OCI-LY3 (cell line): ENCODE data around the gene SLC9A7.

ENCODE experiments used
- H2AFZ ChIP-seq: fragments of 200-600, 300-600 bp; shearing (Covaris generic); 2 replicates; pipeline ENCODE4 v1.6.0; 2014; ENCODE audit warnings: antibody characterized with exemption, low read depth, low read length
- H3K27ac ChIP-seq: fragments of 200-600, 300-600 bp; sonication (generic); 2 replicates; pipeline ENCODE4 v1.5.1; 2014; ENCODE audit warnings: mild to moderate bottlenecking, low read length, moderate library complexity, mixed read lengths
- H3K27me3 ChIP-seq: fragments of 200-600, 300-600 bp; sonication (generic); 2 replicates; pipeline ENCODE4 v1.6.1; 2014; ENCODE audit warnings: low read depth, low read length, mixed read lengths
- H3K36me3 ChIP-seq: fragments of 200-600, 300-600 bp; sonication (generic); replicated peaks from 2 replicates; pipeline ENCODE3; 2014; ENCODE audit warnings: low read depth, low read length, mixed read lengths
- H3K4me1 ChIP-seq: fragments of 300-600, 200-600 bp; sonication (generic); 2 replicates; pipeline ENCODE4 v1.6.1; 2014; ENCODE audit warnings: low read length, mixed read lengths
- H3K4me2 ChIP-seq: fragments of 200-600, 300-600 bp; sonication (generic); 2 replicates; pipeline ENCODE4 v1.6.1; 2014; ENCODE audit warnings: low read length, mixed read lengths
- H3K4me3 ChIP-seq: fragments of 300-600, 200-600 bp; sonication (generic); 2 replicates; pipeline ENCODE4 v1.5.1; 2014; ENCODE audit warnings: antibody characterized with exemption, mild to moderate bottlenecking, low read length, moderate library complexity
- H3K79me2 ChIP-seq: fragments of 300-600, 200-600 bp; shearing (Covaris generic); 2 replicates; pipeline ENCODE4 v1.6.1; 2014; ENCODE audit warnings: mild to moderate bottlenecking, low read length, mixed read lengths
- H3K9ac ChIP-seq: fragments of 300-600, 200-600 bp; shearing (Covaris generic); 2 replicates; pipeline ENCODE4 v1.6.0; 2014; ENCODE audit warnings: mild to moderate bottlenecking, low read length, moderate library complexity
- H3K9me3 ChIP-seq: fragments of 200-600, 300-600 bp; shearing (Covaris generic); 2 replicates; pipeline ENCODE4 v1.6.1; 2014; ENCODE audit warnings: low read length, mixed read lengths; ENCODE audit not compliant: insufficient read depth
- H4K20me1 ChIP-seq: fragments of 200-600, 300-600 bp; sonication (generic); 2 replicates; pipeline ENCODE4 v1.6.1; 2016; ENCODE audit warnings: low read length, mixed read lengths; ENCODE audit not compliant: insufficient read depth
- EZH2phosphoT487 ChIP-seq: fragments of 200-600 bp; shearing (Covaris generic); IDR thresholded peaks from 2 replicates; pipeline ENCODE4 v1.6.1; 2018; ENCODE audit warnings: antibody characterized with exemption, mixed run types, low read depth
- TF ChIP-seq, protein P1 (sequence below): fragments of 200-600, 300-600 bp; sonication (generic); IDR thresholded peaks from 2 replicates; pipeline ENCODE4 v1.5.1; 2014; ENCODE audit warnings: antibody characterized with exemption, low read length, low read depth

Gene SLC9A7

DNA sequence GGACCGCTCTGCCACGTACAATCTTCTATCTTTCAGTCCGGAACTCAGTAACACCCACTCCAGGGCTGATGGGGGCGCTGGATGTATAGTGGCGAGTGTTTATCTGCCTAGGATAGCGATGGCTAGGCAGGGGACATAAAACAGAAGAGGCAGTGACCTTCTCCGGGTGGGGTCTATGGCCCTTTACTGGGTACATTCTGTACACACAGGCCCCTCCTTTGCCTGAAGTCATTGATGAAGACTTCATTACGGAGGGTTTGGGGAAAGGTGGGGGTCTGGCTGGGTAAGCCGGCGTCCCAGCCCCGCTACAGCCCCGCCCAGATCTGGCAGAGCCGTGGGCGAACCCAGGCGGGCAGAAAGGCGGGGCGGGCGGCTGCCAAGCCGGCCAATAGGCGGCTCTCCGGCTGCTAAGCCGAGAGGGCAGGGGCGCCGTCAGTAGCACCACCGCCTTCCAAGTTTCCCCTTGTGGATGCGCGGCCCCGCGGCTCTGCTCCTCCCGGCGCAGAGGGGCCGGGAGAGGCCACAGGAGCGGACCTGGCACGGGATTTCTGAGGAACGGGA, 185.5 kb downstream of the SLC9A7 start, which contains the start of gene CHST7:
Gene CHST7, plus strand, starts transcription at position 435 of the 561 bp plus-strand sequence. CDS start 167 bp downstream, outside the sequence.
- Histone ChIP-seq H3K27me3 (peaks cover 6% of the 10 kb centered on the region; the same call in 1 of the 2 replicates), H4K20me1 (peaks cover 9% of the 10 kb centered on the region; the same call in 1 of the 2 replicates), H3K4me1 (peaks cover 41% of the 10 kb centered on the region), H3K27ac (peak within 1 kb of the TSS; percentile 99), H3K4me2 (peak within 1 kb of the TSS; percentile 99), H3K79me2 (no peaks in the 10 kb centered on the region), H3K36me3 (peaks cover 5% of the 10 kb centered on the region), H3K9ac (peak within 1 kb of the TSS; percentile 77), H3K4me3 (peak within 1 kb of the TSS; percentile 91), H3K9me3 (no peaks in the 10 kb centered on the region), H2AFZ (peak within 1 kb of the TSS; percentile 85)
- TF ChIP-seq, protein P1, sequence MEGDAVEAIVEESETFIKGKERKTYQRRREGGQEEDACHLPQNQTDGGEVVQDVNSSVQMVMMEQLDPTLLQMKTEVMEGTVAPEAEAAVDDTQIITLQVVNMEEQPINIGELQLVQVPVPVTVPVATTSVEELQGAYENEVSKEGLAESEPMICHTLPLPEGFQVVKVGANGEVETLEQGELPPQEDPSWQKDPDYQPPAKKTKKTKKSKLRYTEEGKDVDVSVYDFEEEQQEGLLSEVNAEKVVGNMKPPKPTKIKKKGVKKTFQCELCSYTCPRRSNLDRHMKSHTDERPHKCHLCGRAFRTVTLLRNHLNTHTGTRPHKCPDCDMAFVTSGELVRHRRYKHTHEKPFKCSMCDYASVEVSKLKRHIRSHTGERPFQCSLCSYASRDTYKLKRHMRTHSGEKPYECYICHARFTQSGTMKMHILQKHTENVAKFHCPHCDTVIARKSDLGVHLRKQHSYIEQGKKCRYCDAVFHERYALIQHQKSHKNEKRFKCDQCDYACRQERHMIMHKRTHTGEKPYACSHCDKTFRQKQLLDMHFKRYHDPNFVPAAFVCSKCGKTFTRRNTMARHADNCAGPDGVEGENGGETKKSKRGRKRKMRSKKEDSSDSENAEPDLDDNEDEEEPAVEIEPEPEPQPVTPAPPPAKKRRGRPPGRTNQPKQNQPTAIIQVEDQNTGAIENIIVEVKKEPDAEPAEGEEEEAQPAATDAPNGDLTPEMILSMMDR, result peak; percentile 55
- TF ChIP-seq EZH2phosphoT487, result no peak

DNA sequence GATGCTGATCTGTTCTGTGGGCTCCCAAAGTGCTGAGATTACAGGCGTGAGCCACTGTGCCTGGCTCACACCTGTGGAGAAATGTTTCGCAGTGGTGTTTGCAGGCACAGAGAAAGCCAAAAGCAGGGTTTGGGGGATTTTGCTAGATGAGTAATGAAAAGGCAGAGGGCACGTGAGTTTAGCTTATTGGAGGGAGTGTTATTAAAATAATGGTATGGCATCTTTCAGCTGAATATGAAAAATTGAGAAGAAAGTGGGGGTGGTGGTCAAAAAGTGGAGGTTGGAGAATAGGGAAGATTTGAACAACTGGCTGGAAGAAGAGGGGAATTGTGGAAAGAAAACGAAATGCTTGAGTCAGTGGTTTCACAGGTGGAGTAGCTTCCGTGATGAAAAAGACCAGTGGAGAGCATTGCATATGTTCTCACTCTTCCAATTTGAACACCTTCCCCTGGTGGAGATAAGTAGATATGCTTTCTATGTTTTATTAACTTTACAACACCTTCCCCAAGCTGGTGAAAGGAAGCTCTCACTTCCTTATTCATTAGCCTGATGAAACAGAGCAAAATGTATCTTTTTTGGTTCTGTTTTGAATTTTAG, 186.5 kb downstream of the SLC9A7 start:
- no peak overlapping the region for H2AFZ ChIP-seq

DNA sequence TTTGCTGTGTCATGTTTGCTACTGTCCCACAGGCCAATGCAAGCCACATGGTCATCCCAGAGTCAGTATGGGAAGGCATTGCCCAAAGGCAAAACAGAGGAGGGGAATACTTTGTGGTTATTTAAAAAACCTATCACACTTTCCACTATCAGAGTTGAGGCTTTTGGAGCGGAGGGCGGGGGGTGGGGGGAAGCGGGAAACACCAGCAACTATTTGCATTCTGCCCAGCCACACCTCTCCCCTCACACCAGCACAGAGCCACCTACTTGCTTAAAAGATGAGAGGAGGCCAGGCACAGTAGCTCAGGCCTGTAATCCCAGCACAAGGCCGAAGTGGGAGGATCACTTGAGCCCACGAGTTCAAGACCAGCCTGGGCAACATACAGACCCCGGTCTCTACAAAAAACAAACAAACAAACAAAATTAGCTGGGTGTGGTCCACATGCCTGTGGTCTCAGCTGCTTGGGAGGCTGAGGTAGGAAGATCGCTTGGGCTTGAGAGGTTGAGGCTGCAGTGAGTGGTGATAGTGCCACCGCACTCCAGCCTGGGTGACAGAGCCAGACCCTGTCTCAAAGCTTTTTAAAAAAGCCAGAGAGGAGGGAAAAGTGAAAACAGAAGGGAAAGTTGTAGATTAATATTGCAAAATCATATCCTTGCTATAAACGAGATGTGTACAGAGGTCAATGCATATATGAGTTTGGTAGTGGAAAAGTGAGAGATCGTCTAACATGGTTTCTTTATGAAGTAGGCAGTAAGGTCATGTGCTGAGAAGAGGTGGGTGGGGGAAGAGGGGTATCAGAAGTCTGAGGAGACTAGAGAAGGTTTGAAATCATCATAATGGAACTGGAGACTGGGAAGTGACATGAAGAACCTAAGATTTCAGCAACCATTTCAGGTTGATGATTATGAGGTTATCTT, 187.2 kb downstream of the SLC9A7 start:
- Histone ChIP-seq H3K4me2 (peak overlapping the region; percentile 99), H3K4me1 (peaks cover 41% of the 10 kb centered on the region), H3K4me3 (peak overlapping the region; percentile 91), H2AFZ (no peak overlapping the region), H3K9ac (peak overlapping the region; percentile 68), H3K36me3 (no peaks in the 10 kb centered on the region), H4K20me1 (peaks cover 7% of the 10 kb centered on the region; the same call in 1 of the 2 replicates), H3K9me3 (no peaks in the 10 kb centered on the region), H3K27me3 (peaks cover 6% of the 10 kb centered on the region; the same call in 1 of the 2 replicates), H3K27ac (peak overlapping the region; percentile 99), H3K79me2 (no peaks in the 10 kb centered on the region)
- no peak for TF ChIP-seq EZH2phosphoT487
- TF ChIP-seq, protein P1, result no peak

More for the DNA sequence above, 186.5 kb downstream of the SLC9A7 start:
- peak overlapping the region; percentile 91 for H3K4me3 ChIP-seq
- H4K20me1 ChIP-seq, result peaks cover 9% of the 10 kb centered on the region; the same call in 1 of the 2 replicates
- H3K4me1 ChIP-seq, result peaks cover 41% of the 10 kb centered on the region
- H3K27me3 ChIP-seq, result peaks cover 6% of the 10 kb centered on the region; the same call in 1 of the 2 replicates
- H3K36me3 ChIP-seq, result peaks cover 4% of the 10 kb centered on the region
- no peaks in the 10 kb centered on the region for H3K9me3 ChIP-seq
- no peaks in the 10 kb centered on the region for H3K79me2 ChIP-seq
- peak overlapping the region; percentile 99 for H3K27ac ChIP-seq
- TF ChIP-seq, protein P1, result peak; percentile 19; the same call in 1 of the 2 replicates
- no peak for TF ChIP-seq EZH2phosphoT487
- H3K4me2 ChIP-seq, result peak overlapping the region; percentile 99
- peak overlapping the region; percentile 77 for H3K9ac ChIP-seq
